IPS DF 6.9 (cell line): ENCODE results near the gene ITM2B.

Experiments used
- DNase-seq: peaks from one replicate; pipeline ENCODE4 v3.0.0-alpha.2; 2013; ENCODE audit warnings: low read depth, low spot score
- H3K27ac ChIP-seq: one replicate; pipeline ENCODE4 v1.5.1; 2013; ENCODE audit warnings: low read length, control low read depth
- H3K27me3 ChIP-seq: 2 replicates; pipeline ENCODE4 v1.6.1; 2013; ENCODE audit warnings: mild to moderate bottlenecking, low read length; ENCODE audit not compliant: control insufficient read depth, insufficient read depth
- H3K36me3 ChIP-seq: 2 replicates; pipeline ENCODE4 v1.6.1; 2013; ENCODE audit warnings: low read length; ENCODE audit not compliant: control insufficient read depth, insufficient read depth
- H3K4me1 ChIP-seq: 2 replicates; pipeline ENCODE4 v1.6.1; 2013; ENCODE audit warnings: low read length; ENCODE audit not compliant: control insufficient read depth, insufficient read depth
- H3K4me3 ChIP-seq: 2 replicates; pipeline ENCODE4 v1.5.1; 2013; ENCODE audit warnings: mild to moderate bottlenecking, low read length
- H3K9me3 ChIP-seq: 2 replicates; pipeline ENCODE4 v1.6.1; 2013; ENCODE audit warnings: low read length, inconsistent platforms; ENCODE audit not compliant: control insufficient read depth, insufficient read depth
- WGBS: extraction: QIAGEN DNeasy Blood & Tissue Kit; methylation state at CpG from one replicate; pipeline ENCODE4 v1.1.7; 2013; ENCODE audit warnings: mixed read lengths, missing lambda C conversion rate; ENCODE audit not compliant: insufficient read length, insufficient coverage; 5-methylcytosine and 5-hydroxymethylcytosine counted together

The ITM2B gene

GRCh38 chr13:48258002-48258401 lies 25.0 kb downstream of the ITM2B start:
- H3K36me3 ChIP-seq = peaks cover 2% of the 10 kb centered on the region; the same call in 1 of the 2 replicates
- no peaks in the 10 kb centered on the region for H3K27me3 ChIP-seq
- H3K4me3 ChIP-seq = no peak overlapping the region
- no peaks in the 10 kb centered on the region for H3K4me1 ChIP-seq
- no peaks in the 10 kb centered on the region for H3K9me3 ChIP-seq
- DNase-seq = no peak
- no peak overlapping the region for H3K27ac ChIP-seq

GRCh38 chr13:48258430-48258829 lies 25.4 kb downstream of the ITM2B start:
- WGBS = no CpG with 5 or more reads among the region's 3 CpGs
- Histone ChIP-seq H3K27me3 (no peaks in the 10 kb centered on the region), H3K4me1 (no peaks in the 10 kb centered on the region), H3K27ac (no peak overlapping the region), H3K4me3 (no peak overlapping the region), H3K9me3 (no peaks in the 10 kb centered on the region), H3K36me3 (peaks cover 2% of the 10 kb centered on the region; the same call in 1 of the 2 replicates)
- no peak for DNase-seq

GRCh38 chr13:48260970-48261369 lies 28.0 kb downstream of the ITM2B start:
- WGBS = no CpG with 5 or more reads among the region's 4 CpGs
- peaks cover 2% of the 10 kb centered on the region; the same call in 1 of the 2 replicates for H3K36me3 ChIP-seq

GRCh38 chr13:48263196-48263595 lies 30.2 kb downstream of the ITM2B start:
- DNase-seq = no peak

More at GRCh38 chr13:48260970-48261369, 28.0 kb downstream of the ITM2B start:
- DNase-seq = no peak
- Histone ChIP-seq H3K4me1 (no peaks in the 10 kb centered on the region), H3K27ac (no peak overlapping the region), H3K9me3 (no peaks in the 10 kb centered on the region), H3K4me3 (no peak overlapping the region), H3K27me3 (no peaks in the 10 kb centered on the region)

GRCh38 chr13:48264058-48264457 lies 31.1 kb downstream of the ITM2B start:
- no peak for DNase-seq
- Histone ChIP-seq H3K9me3 (no peaks in the 10 kb centered on the region), H3K4me1 (no peaks in the 10 kb centered on the region), H3K4me3 (no peak overlapping the region), H3K27me3 (no peaks in the 10 kb centered on the region), H3K27ac (no peak overlapping the region), H3K36me3 (peaks cover under 1% of the 10 kb centered on the region; the same call in 1 of the 2 replicates)
- no CpG with 5 or more reads among the region's 2 CpGs for WGBS

More at GRCh38 chr13:48263196-48263595, 30.2 kb downstream of the ITM2B start:
- no peaks in the 10 kb centered on the region for H3K27me3 ChIP-seq
- no peak overlapping the region for H3K4me3 ChIP-seq
- no peaks in the 10 kb centered on the region for H3K9me3 ChIP-seq
- no peaks in the 10 kb centered on the region for H3K4me1 ChIP-seq
- WGBS = no CpG with 5 or more reads among the region's 1 CpG
- peaks cover 2% of the 10 kb centered on the region; the same call in 1 of the 2 replicates for H3K36me3 ChIP-seq
- no peak overlapping the region for H3K27ac ChIP-seq

- H3K9me3 ChIP-seq = no peaks in the 10 kb centered on the region
- no peak for DNase-seq
- no peaks in the 10 kb centered on the region for H3K27me3 ChIP-seq
- H3K4me3 ChIP-seq = no peak overlapping the region
- H3K36me3 ChIP-seq = no peaks in the 10 kb centered on the region; the same call in 1 of the 2 replicates
- no peaks in the 10 kb centered on the region for H3K4me1 ChIP-seq
- no CpG with 5 or more reads among the region's 8 CpGs for WGBS
- no peak overlapping the region for H3K27ac ChIP-seq
Measured at GRCh38 chr13:48265217-48265815, 32.3 kb downstream of the ITM2B start.

GRCh38 chr13:48266150-48266549 lies 33.1 kb downstream of the ITM2B start:
- Histone ChIP-seq H3K36me3 (no peaks in the 10 kb centered on the region), H3K9me3 (no peaks in the 10 kb centered on the region), H3K27ac (no peak overlapping the region)

GRCh38 chr13:48266701-48267639 lies 34.0 kb downstream of the ITM2B start:
- H3K9me3 ChIP-seq = no peaks in the 10 kb centered on the region
- no CpG with 5 or more reads among the region's 2 CpGs for WGBS
- DNase-seq = no peak
- no peak overlapping the region for H3K4me3 ChIP-seq
- no peak overlapping the region for H3K27ac ChIP-seq
- H3K27me3 ChIP-seq = no peaks in the 10 kb centered on the region
- H3K36me3 ChIP-seq = no peaks in the 10 kb centered on the region
- H3K4me1 ChIP-seq = no peaks in the 10 kb centered on the region

More at GRCh38 chr13:48266150-48266549, 33.1 kb downstream of the ITM2B start:
- Histone ChIP-seq H3K27me3 (no peaks in the 10 kb centered on the region), H3K4me1 (no peaks in the 10 kb centered on the region), H3K4me3 (no peak overlapping the region)
- DNase-seq = no peak

GRCh38 chr13:48268019-48268418 lies 35.0 kb downstream of the ITM2B start:
- H3K36me3 ChIP-seq = no peaks in the 10 kb centered on the region
- WGBS = no CpG with 5 or more reads among the region's 4 CpGs

GRCh38 chr13:48273346-48273745 lies 40.3 kb downstream of the ITM2B start:
- Histone ChIP-seq H3K4me3 (no peak overlapping the region), H3K36me3 (no peaks in the 10 kb centered on the region), H3K27me3 (no peaks in the 10 kb centered on the region), H3K4me1 (no peaks in the 10 kb centered on the region), H3K9me3 (no peaks in the 10 kb centered on the region), H3K27ac (no peak overlapping the region)
- DNase-seq = no peak
- WGBS = no CpG with 5 or more reads among the region's 4 CpGs

More at GRCh38 chr13:48268019-48268418, 35.0 kb downstream of the ITM2B start:
- DNase-seq = no peak
- Histone ChIP-seq H3K4me3 (no peak overlapping the region), H3K27ac (no peak overlapping the region), H3K27me3 (no peaks in the 10 kb centered on the region), H3K4me1 (no peaks in the 10 kb centered on the region), H3K9me3 (no peaks in the 10 kb centered on the region)
